PC-3 (cell line): ENCODE data around the gene CCDC38. TPM values are rescaled to one million over a fixed set of nuclear protein-coding genes. Genes with fewer than 3 reads are reported as not detected.
A peak's percentile ranks its signal among the peaks of the same experiment; 100 is the strongest.

Source experiments
- ATAC-seq: fragments of 200-7000 bp; cut with Tn5 transposase; 2 replicates; pipeline ENCODE4 v1.9.1; 2020; ENCODE audit warnings: mild to moderate bottlenecking, moderate library complexity
- BruUV-seq: library from RNA; stranded (reverse); fragments of 400-500 nt; replicated peaks from 2 replicates; lab custom pipeline; 2021; lab: Mats Ljungman, UMichigan
- CTCF ChIA-PET: fragments of 300-600 bp; sonication (Branson Sonifier 250); formaldehyde crosslinking; loops from one replicate; lab custom pipeline; 2022; ENCODE audit warnings: antibody characterized with exemption; lab: Charles Lee
- POLR2A ChIA-PET: fragments of 300-600 bp; sonication (Branson Sonifier 250); formaldehyde crosslinking; loops from one replicate; lab custom pipeline; 2022; ENCODE audit warnings: antibody characterized with exemption; ENCODE audit not compliant: unreplicated experiment; lab: Charles Lee
- DNase-seq: peaks from one replicate; pipeline ENCODE4 v3.0.0-alpha.2; 2015
- H2AFZ ChIP-seq: fragments of 300-600 bp; sonication (generic); 2 replicates; pipeline ENCODE4 v1.6.0; 2016; ENCODE audit warnings: antibody characterized with exemption, low read length
- H3F3A ChIP-seq: fragments of 300-600 bp; sonication (generic); one replicate; pipeline ENCODE4 v1.6.0; 2017; ENCODE audit warnings: antibody characterized with exemption, low read length, control low read depth, mild to moderate bottlenecking; ENCODE audit not compliant: unreplicated experiment
- H3K27ac ChIP-seq: fragments of 300-600 bp; sonication (generic); 2 replicates; pipeline ENCODE4 v1.5.1; 2016; ENCODE audit warnings: mild to moderate bottlenecking, low read length
- H3K27me3 ChIP-seq: fragments of 300-600 bp; sonication (generic); 2 replicates; pipeline ENCODE4 v1.6.1; 2016; ENCODE audit warnings: low read length, mixed read lengths
- H3K36me3 ChIP-seq: fragments of 300-600 bp; sonication (generic); 2 replicates; pipeline ENCODE4 v1.6.1; 2016; ENCODE audit warnings: low read depth, mixed run types, low read length, mixed read lengths
- H3K4me1 ChIP-seq: fragments of 300-600 bp; sonication (generic); 2 replicates; pipeline ENCODE4 v1.5.1; 2016; ENCODE audit warnings: low read length; ENCODE audit not compliant: insufficient read depth
- H3K4me2 ChIP-seq: fragments of 300-600 bp; sonication (generic); 2 replicates; pipeline ENCODE4 v1.6.0; 2016; ENCODE audit warnings: low read length
- H3K4me3 ChIP-seq: fragments of 300-600 bp; sonication (generic); 2 replicates; pipeline ENCODE4 v1.5.1; 2016; ENCODE audit warnings: mild to moderate bottlenecking, low read length, mixed read lengths
- H3K79me2 ChIP-seq: fragments of 300-600 bp; sonication (generic); 2 replicates; pipeline ENCODE4 v1.6.1; 2017; ENCODE audit warnings: low read length, mixed read lengths
- H3K9ac ChIP-seq: fragments of 300-600 bp; sonication (generic); 2 replicates; pipeline ENCODE4 v1.6.0; 2016; ENCODE audit warnings: mild to moderate bottlenecking, low read length
- H3K9me2 ChIP-seq: fragments of 300-600 bp; sonication (generic); replicated peaks from 2 replicates; pipeline ENCODE4 v1.6.1; 2016; ENCODE audit warnings: mixed run types, low read length, mixed read lengths
- H3K9me3 ChIP-seq: fragments of 300-600 bp; sonication (generic); 2 replicates; pipeline ENCODE4 v1.6.1; 2016; ENCODE audit warnings: low read length, mixed read lengths
- H4K20me1 ChIP-seq: fragments of 300-600 bp; sonication (generic); 2 replicates; pipeline ENCODE4 v1.6.1; 2016; ENCODE audit warnings: low read length, mixed read lengths
- EZH2 ChIP-seq: fragments of 300-600 bp; sonication (generic); IDR thresholded peaks from one replicate; pipeline ENCODE4 v1.6.1; 2017; ENCODE audit warnings: antibody characterized with exemption, mild to moderate bottlenecking, low read length; ENCODE audit not compliant: unreplicated experiment
- EZH2phosphoT487 ChIP-seq: fragments of 300-600 bp; sonication (generic); IDR thresholded peaks from 2 replicates; pipeline ENCODE4 v1.6.1; 2018; ENCODE audit warnings: mild to moderate bottlenecking, antibody characterized with exemption, low read length, borderline replicate concordance
- intact Hi-C: fragments of 100-400 bp; cut with micrococcal nuclease; formaldehyde crosslinking; loops from 2 replicates; pipeline ENCODE4 v1.9.0; 2023
- total RNA-seq: library from RNA; depleted of rRNA; stranded (reverse); fragments of >200 nt; gene quantifications from 2 replicates; pipeline ENCODE4 v1.2.3, GENCODE V29; 2014
- TF ChIP-seq, protein P1 (sequence below): fragments of 300-600 bp; sonication (generic); conservative IDR thresholded peaks from 2 replicates; pipeline ENCODE4 v1.5.1; 2017; ENCODE audit warnings: antibody characterized with exemption, low read depth, mild to moderate bottlenecking, low read length

Gene CCDC38
- total RNA-seq, 1 experiment from 2014 or later: not detected

DNA sequence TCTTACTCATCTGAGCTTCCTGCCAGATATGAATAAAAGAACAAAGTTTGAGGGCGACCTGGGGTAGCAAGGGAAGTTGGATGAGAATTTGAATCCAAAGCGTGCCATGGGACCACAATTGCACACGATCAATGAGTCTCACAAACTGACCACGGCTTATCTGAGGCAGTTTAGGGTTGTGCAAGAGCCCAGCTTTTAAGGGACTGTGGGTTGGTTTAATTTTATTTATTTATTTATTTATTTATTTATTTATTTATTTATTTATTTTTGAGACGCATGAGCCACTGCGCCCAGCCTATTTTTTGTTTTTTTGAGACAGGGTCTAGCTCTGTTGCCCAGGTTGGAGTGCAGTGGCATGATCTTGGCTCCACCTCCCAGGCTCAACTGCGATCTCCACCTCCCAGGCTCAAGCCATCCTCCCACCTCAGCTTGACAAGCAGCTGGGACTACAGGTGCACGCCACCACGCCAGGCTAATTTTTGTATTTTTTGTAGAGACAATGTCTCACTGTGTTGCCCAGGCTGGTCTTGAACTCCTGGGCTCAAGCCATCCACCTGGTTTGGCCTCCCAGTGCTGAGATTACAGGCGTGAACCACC is 1.8 kb upstream of the CCDC38 start:
- Histone ChIP-seq H3K4me2 (peak overlapping the region; percentile 83), H3K9me3 (no peaks in the 10 kb centered on the region), H3K79me2 (no peaks in the 10 kb centered on the region), H3F3A (no peaks in the 10 kb centered on the region), H3K27me3 (no peaks in the 10 kb centered on the region), H3K9ac (no peak overlapping the region), H3K36me3 (no peaks in the 10 kb centered on the region), H3K4me1 (0 out of 2 replicates have a peak, but pooled peaks cover 9% of the 10 kb centered on the region), H3K4me3 (peak overlapping the region; percentile 88; the same call in 1 of the 2 replicates), H3K9me2 (no peaks in the 10 kb centered on the region), H4K20me1 (no peaks in the 10 kb centered on the region), H2AFZ (no peak overlapping the region), H3K27ac (no peak overlapping the region)
- CTCF ChIA-PET: interaction anchor here (1.8 kb wide), 1 partner anchor 15 kb away, joined by 6 read pairs; no protein-coding TSS in a partner anchor
- no TSS peak for BruUV-seq
- DNase-seq (no peak), ATAC-seq (no peak)
- TF ChIP-seq, protein P1, sequence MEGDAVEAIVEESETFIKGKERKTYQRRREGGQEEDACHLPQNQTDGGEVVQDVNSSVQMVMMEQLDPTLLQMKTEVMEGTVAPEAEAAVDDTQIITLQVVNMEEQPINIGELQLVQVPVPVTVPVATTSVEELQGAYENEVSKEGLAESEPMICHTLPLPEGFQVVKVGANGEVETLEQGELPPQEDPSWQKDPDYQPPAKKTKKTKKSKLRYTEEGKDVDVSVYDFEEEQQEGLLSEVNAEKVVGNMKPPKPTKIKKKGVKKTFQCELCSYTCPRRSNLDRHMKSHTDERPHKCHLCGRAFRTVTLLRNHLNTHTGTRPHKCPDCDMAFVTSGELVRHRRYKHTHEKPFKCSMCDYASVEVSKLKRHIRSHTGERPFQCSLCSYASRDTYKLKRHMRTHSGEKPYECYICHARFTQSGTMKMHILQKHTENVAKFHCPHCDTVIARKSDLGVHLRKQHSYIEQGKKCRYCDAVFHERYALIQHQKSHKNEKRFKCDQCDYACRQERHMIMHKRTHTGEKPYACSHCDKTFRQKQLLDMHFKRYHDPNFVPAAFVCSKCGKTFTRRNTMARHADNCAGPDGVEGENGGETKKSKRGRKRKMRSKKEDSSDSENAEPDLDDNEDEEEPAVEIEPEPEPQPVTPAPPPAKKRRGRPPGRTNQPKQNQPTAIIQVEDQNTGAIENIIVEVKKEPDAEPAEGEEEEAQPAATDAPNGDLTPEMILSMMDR: no peak
- TF ChIP-seq EZH2: no peak
- TF ChIP-seq EZH2phosphoT487: no peak
- intact Hi-C loops: no loop called here
- POLR2A ChIA-PET: interaction anchor here (0.6 to 0.9 kb wide), 2 partner anchors 10 to 330 kb away, joined by 3 to 4 read pairs; no protein-coding TSS in a partner anchor

DNA sequence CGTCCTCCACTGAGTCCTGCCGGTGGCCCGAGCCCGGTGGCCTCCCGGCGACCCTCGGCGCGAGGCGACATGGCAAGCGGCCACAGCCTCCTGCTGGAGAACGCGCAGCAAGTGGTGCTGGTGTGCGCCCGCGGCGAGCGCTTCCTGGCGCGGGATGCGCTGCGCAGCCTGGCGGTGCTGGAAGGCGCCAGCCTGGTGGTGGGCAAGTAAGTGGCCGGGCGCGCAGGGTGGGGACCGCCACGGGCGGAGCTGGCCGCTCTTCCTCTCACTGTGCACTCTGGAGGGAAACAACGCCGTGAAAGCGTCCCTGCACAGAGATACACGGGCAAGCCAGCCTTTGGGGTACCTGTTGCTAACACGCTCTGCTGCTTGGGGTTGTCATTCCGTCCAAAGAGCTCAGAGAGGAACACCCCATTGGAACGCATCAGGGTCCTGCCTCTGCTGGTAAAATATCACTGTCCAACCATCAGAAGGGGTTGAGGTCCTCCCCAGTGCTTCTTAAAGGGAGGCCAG is 972 bp upstream of the CCDC38 start, which contains the start of gene AMDHD1:
Gene AMDHD1, plus strand, starts transcription at position 2 of the 513 bp plus-strand sequence. Its CDS starts 68 bp downstream, at position 70.
- POLR2A ChIA-PET: interaction anchor here (0.5 to 0.7 kb wide), 2 partner anchors 8 to 122 kb away, joined by 3 to 6 read pairs; no protein-coding TSS in a partner anchor
- H4K20me1 ChIP-seq: no peaks in the 10 kb centered on the region
- H3K9ac ChIP-seq: peak within 1 kb of the TSS; percentile 71
- TF ChIP-seq, protein P1: no peak; the same call in 1 of the 2 replicates
- TF ChIP-seq EZH2 (no peak), EZH2phosphoT487 (no peak)
- H3K9me2 ChIP-seq: no peaks in the 10 kb centered on the region
- CTCF ChIA-PET: interaction anchor here (1.8 kb wide), 1 partner anchor 16 kb away, joined by 6 read pairs; no protein-coding TSS in a partner anchor
- peak within 1 kb of the TSS; percentile 95 for H2AFZ ChIP-seq
- H3K79me2 ChIP-seq: no peaks in the 10 kb centered on the region
- no TSS peak for BruUV-seq
- H3K4me1 ChIP-seq: 0 out of 2 replicates have a peak, but pooled peaks cover 9% of the 10 kb centered on the region
- H3K27me3 ChIP-seq: no peaks in the 10 kb centered on the region
- peak within 1 kb of the TSS; percentile 88 for H3K4me3 ChIP-seq
- peak; percentile 77 for ATAC-seq
- H3K27ac ChIP-seq: no peak within 1 kb of the TSS
- peak; percentile 58 for DNase-seq
- H3K36me3 ChIP-seq: no peaks in the 10 kb centered on the region
- peak within 1 kb of the TSS; percentile 83 for H3K4me2 ChIP-seq
- intact Hi-C loops: no loop called here
- no peaks in the 10 kb centered on the region for H3K9me3 ChIP-seq
- no peaks in the 10 kb centered on the region for H3F3A ChIP-seq

DNA sequence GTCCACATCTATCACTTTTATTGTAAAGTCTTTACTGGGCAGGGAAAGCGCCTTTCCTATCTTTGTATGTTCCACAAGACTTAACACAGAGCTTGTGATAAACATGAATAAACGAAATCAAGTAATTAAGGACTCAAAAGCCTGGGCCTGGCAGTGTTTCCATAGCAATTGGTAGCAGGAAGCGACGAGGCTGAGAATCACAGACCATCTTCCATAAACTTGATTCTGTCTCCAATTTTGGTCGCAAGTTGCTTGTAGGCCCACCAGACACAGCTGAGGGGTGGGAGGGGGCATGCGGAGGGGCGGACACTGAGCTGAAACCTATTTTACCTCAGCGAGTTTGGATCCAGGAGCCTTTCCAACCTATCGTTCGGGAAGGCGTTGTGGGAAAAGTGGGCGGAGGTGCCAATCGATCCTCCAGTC is 302 bp downstream of the CCDC38 start:
- ATAC-seq: no peak
- H3K4me1 ChIP-seq: 0 out of 2 replicates have a peak, but pooled peaks cover 9% of the 10 kb centered on the region
- H3K27me3 ChIP-seq: no peaks in the 10 kb centered on the region
- ChIA-PET POLR2A (interaction anchor here (0.6 kb wide), 1 partner anchor 58 kb away, joined by 4 read pairs; no protein-coding TSS in a partner anchor), CTCF (interaction anchor here (1.2 to 1.8 kb wide), 2 partner anchors 17 to 24 kb away, joined by 5 to 6 read pairs; no protein-coding TSS in a partner anchor)
- no peaks in the 10 kb centered on the region for H3K79me2 ChIP-seq
- intact Hi-C loops: no loop called here
- no peaks in the 10 kb centered on the region for H4K20me1 ChIP-seq
- H2AFZ ChIP-seq: peak overlapping the region; percentile 95
- no peaks in the 10 kb centered on the region for H3K9me2 ChIP-seq
- no peak overlapping the region for H3K27ac ChIP-seq
- peak overlapping the region; percentile 88 for H3K4me3 ChIP-seq
- no peaks in the 10 kb centered on the region for H3K9me3 ChIP-seq
- H3K36me3 ChIP-seq: no peaks in the 10 kb centered on the region
- TF ChIP-seq, protein P1: no peak
- TF ChIP-seq EZH2: no peak
- peak overlapping the region; percentile 83 for H3K4me2 ChIP-seq
- peak overlapping the region; percentile 71 for H3K9ac ChIP-seq
- no peaks in the 10 kb centered on the region for H3F3A ChIP-seq
- DNase-seq: no peak
- BruUV-seq: TSS peak; percentile 77
